ENCODE measurements around the gene CCL3.
"Not testable (repeated sequence)": the region's sequence is repeated elsewhere in the genome, so short reads cannot be mapped to it uniquely, and the experiment has no call there.

DNA sequence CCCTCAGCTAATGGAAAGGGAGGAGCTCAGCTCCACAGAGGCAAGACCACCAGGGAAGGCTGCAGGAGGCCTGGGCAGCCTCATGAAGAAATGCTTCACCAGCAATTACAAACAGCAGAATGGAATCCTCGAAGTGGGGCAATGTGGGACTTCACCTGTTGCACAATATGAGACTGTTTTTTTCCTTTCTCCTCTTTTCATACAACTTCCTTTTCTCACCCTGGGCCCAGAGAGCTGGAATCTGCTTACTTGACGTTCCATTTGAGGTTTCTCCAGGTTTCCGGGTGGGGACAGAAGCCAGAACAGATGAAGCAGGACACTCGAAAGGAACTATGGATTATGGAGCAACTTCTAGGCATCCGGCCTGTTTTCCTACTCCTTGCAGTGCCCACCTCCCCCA, 18.3 kb upstream of the CCL3 start:
- TF ChIP-seq, protein P1, sequence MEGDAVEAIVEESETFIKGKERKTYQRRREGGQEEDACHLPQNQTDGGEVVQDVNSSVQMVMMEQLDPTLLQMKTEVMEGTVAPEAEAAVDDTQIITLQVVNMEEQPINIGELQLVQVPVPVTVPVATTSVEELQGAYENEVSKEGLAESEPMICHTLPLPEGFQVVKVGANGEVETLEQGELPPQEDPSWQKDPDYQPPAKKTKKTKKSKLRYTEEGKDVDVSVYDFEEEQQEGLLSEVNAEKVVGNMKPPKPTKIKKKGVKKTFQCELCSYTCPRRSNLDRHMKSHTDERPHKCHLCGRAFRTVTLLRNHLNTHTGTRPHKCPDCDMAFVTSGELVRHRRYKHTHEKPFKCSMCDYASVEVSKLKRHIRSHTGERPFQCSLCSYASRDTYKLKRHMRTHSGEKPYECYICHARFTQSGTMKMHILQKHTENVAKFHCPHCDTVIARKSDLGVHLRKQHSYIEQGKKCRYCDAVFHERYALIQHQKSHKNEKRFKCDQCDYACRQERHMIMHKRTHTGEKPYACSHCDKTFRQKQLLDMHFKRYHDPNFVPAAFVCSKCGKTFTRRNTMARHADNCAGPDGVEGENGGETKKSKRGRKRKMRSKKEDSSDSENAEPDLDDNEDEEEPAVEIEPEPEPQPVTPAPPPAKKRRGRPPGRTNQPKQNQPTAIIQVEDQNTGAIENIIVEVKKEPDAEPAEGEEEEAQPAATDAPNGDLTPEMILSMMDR (IDR thresholded peaks at IDR 0.05): not testable (repeated sequence)
- not testable (repeated sequence) for TF ChIP-seq POLR2AphosphoS5 (IDR thresholded peaks at IDR 0.05)

All from prostate gland (tissue), 2 donors.